Liver (tissue), 9 donors: Measurements from ENCODE around the gene RALB. TPM values are rescaled to one million over a fixed set of nuclear protein-coding genes. Genes with fewer than 3 reads are reported as not detected.

Experiments
- DNase-seq: peaks from one replicate; pipeline ENCODE4 v3.0.0-alpha.2; 2017; ENCODE audit warnings: low spot score
- H3K27ac ChIP-seq, 2 donors: one replicate each; pipeline ENCODE4 v1.7.0; 2013; ENCODE audit warnings: inconsistent platforms in 2 of 2, low read length in 2 of 2, control low read depth in 1 of 2, low read depth in 1 of 2, mild to moderate bottlenecking in 1 of 2
- H3K27me3 ChIP-seq, 4 donors: one replicate each; pipeline versions ENCODE4 v1.6.1 to v1.7.0; 2013; ENCODE audit warnings: low read length in 3 of 4, inconsistent platforms in 1 of 4, mild to moderate bottlenecking in 1 of 4, moderate library complexity in 1 of 4; ENCODE audit not compliant: control insufficient read depth in 4 of 4, insufficient read depth in 4 of 4
- H3K36me3 ChIP-seq, 4 donors: one replicate each; pipeline versions ENCODE4 v1.6.1 to v1.7.0; 2013; ENCODE audit warnings: low read length in 3 of 4, mild to moderate bottlenecking in 3 of 4, low read depth in 1 of 4, moderate library complexity in 1 of 4; ENCODE audit not compliant: control insufficient read depth in 4 of 4, insufficient read depth in 3 of 4
- H3K4me1 ChIP-seq, 4 donors: one replicate each; pipeline versions ENCODE4 v1.6.1 to v1.7.0; 2013; ENCODE audit warnings: low read length in 3 of 4, mild to moderate bottlenecking in 3 of 4, moderate library complexity in 1 of 4; ENCODE audit not compliant: control insufficient read depth in 4 of 4, insufficient read depth in 4 of 4
- H3K4me3 ChIP-seq, 3 donors: one replicate each; pipeline versions ENCODE4 v1.6.1 to v1.7.0; 2013; ENCODE audit warnings: low read length in 3 of 3, control low read depth in 1 of 3, low read depth in 1 of 3, mild to moderate bottlenecking in 1 of 3
- H3K9ac ChIP-seq, 2 donors: one replicate each; pipeline ENCODE4 v1.7.0; 2013; ENCODE audit warnings: low read length in 2 of 2, mild to moderate bottlenecking in 2 of 2, moderate library complexity in 2 of 2, control low read depth in 1 of 2, low read depth in 1 of 2
- H3K9me3 ChIP-seq, 4 donors: one replicate each; pipeline versions ENCODE4 v1.6.1 to v1.7.0; 2013; ENCODE audit warnings: low read length in 3 of 4; ENCODE audit not compliant: control insufficient read depth in 4 of 4
- FOXA1 ChIP-seq: IDR thresholded peaks from 2 replicates; pipeline ENCODE4 v1.6.1; 2016; ENCODE audit warnings: antibody characterized with exemption
- FOXA2 ChIP-seq: IDR thresholded peaks from 2 replicates; pipeline ENCODE4 v1.6.1; 2016; ENCODE audit warnings: antibody characterized with exemption
- HNF4A ChIP-seq, 2 donors: conservative IDR thresholded peaks; 2 replicates each; pipeline ENCODE4 v1.6.1; 2016; ENCODE audit warnings: antibody characterized with exemption in 2 of 2, mild to moderate bottlenecking in 2 of 2
- HNF4G ChIP-seq: IDR thresholded peaks from 2 replicates; pipeline ENCODE4 v1.6.1; 2016; ENCODE audit warnings: antibody characterized with exemption
- JUND ChIP-seq, 2 donors: IDR thresholded peaks; 2 replicates each; pipeline ENCODE4 v1.6.1; 2016; ENCODE audit warnings: antibody characterized with exemption in 2 of 2
- NR2F2 ChIP-seq: IDR thresholded peaks from 2 replicates; pipeline ENCODE4 v1.6.1; 2016; ENCODE audit warnings: antibody characterized with exemption
- RAD21 ChIP-seq, 2 donors: IDR thresholded peaks; 2 replicates each; pipeline ENCODE4 v1.6.1; 2016; ENCODE audit warnings: antibody characterized with exemption in 2 of 2, mild to moderate bottlenecking in 2 of 2
- RXRA ChIP-seq, 2 donors: IDR thresholded peaks; 2 replicates each; pipeline ENCODE4 v1.6.1; 2017 to 2018; ENCODE audit warnings: antibody characterized with exemption in 2 of 2, mild to moderate bottlenecking in 1 of 2
- SP1 ChIP-seq: IDR thresholded peaks from 2 replicates; pipeline ENCODE4 v1.6.1; 2018; ENCODE audit warnings: antibody characterized with exemption, mild to moderate bottlenecking
- TAF1 ChIP-seq: conservative IDR thresholded peaks from 2 replicates; pipeline ENCODE4 v1.6.1; 2016; ENCODE audit warnings: antibody characterized with exemption, mild to moderate bottlenecking
- YY1 ChIP-seq: IDR thresholded peaks from 2 replicates; pipeline ENCODE4 v1.6.1; 2016; ENCODE audit warnings: antibody characterized with exemption, mild to moderate bottlenecking
- WGBS: extraction: QIAGEN DNeasy Blood & Tissue Kit; methylation state at CpG from one replicate; pipeline ENCODE4 v1.1.7; 2013; 5-methylcytosine and 5-hydroxymethylcytosine counted together
- polyA plus RNA-seq, 2 donors: library from polyadenylated mRNA; stranded (reverse) in 1 of 2; unstranded in 1 of 2; fragments of 200-250 nt in 1 of 2; fragments of >200 nt in 1 of 2; fragmentation: Nextera tagmentation in 1 of 2; extraction: Ambion mirVana in 1 of 2; gene quantifications; one replicate each; pipeline versions ENCODE4 v1.2.1 to v1.2.3, GENCODE V29; 2013 to 2015
- total RNA-seq, 2 donors: library from RNA; depleted of rRNA; stranded (reverse); fragments of >200 nt; gene quantifications; one replicate each; pipeline ENCODE4 v1.2.3, GENCODE V29; 2014
- TF ChIP-seq, protein P1 (sequence below): IDR thresholded peaks from 2 replicates; pipeline ENCODE4 v1.6.1; 2016; ENCODE audit warnings: antibody characterized with exemption
- TF ChIP-seq, protein P2 (sequence below): IDR thresholded peaks from 2 replicates; pipeline ENCODE4 v1.6.1; 2016; ENCODE audit warnings: antibody characterized with exemption, mild to moderate bottlenecking
- TF ChIP-seq, protein P3 (sequence below): IDR thresholded peaks from 2 replicates; pipeline ENCODE4 v1.6.1; 2016; ENCODE audit warnings: antibody characterized with exemption
- donor health status: healthy.
- donor health status: healthy.
- donor health status: healthy.
- donor health status: healthy.
- donor health status: healthy.

The RALB gene
- total and polyA plus RNA-seq, 4 donors, result 11.1 to 26.4 (median 20.1) TPM

- no peak overlapping the region for H3K27ac ChIP-seq
- DNase-seq, result no peak
- H3K27me3 ChIP-seq, result no peaks in the 10 kb centered on the region
- no peak overlapping the region for H3K4me3 ChIP-seq
- H3K9me3 ChIP-seq, result no peaks in the 10 kb centered on the region
- 87% methylated on average over 7 of the region's 7 CpGs for WGBS
- TF ChIP-seq RAD21 (IDR thresholded peaks at IDR 0.05) (no peak), SP1 (no peak), YY1 (no peak), JUND (IDR thresholded peaks at IDR 0.05) (no peak), HNF4G (no peak), RXRA (IDR thresholded peaks at IDR 0.05) (no peak), HNF4A (conservative IDR thresholded peaks at IDR 0.05) (no peak), TAF1 (no peak)
- TF ChIP-seq, protein P1, sequence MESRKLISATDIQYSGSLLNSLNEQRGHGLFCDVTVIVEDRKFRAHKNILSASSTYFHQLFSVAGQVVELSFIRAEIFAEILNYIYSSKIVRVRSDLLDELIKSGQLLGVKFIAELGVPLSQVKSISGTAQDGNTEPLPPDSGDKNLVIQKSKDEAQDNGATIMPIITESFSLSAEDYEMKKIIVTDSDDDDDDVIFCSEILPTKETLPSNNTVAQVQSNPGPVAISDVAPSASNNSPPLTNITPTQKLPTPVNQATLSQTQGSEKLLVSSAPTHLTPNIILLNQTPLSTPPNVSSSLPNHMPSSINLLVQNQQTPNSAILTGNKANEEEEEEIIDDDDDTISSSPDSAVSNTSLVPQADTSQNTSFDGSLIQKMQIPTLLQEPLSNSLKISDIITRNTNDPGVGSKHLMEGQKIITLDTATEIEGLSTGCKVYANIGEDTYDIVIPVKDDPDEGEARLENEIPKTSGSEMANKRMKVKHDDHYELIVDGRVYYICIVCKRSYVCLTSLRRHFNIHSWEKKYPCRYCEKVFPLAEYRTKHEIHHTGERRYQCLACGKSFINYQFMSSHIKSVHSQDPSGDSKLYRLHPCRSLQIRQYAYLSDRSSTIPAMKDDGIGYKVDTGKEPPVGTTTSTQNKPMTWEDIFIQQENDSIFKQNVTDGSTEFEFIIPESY, result no peak
- TF ChIP-seq, protein P2, sequence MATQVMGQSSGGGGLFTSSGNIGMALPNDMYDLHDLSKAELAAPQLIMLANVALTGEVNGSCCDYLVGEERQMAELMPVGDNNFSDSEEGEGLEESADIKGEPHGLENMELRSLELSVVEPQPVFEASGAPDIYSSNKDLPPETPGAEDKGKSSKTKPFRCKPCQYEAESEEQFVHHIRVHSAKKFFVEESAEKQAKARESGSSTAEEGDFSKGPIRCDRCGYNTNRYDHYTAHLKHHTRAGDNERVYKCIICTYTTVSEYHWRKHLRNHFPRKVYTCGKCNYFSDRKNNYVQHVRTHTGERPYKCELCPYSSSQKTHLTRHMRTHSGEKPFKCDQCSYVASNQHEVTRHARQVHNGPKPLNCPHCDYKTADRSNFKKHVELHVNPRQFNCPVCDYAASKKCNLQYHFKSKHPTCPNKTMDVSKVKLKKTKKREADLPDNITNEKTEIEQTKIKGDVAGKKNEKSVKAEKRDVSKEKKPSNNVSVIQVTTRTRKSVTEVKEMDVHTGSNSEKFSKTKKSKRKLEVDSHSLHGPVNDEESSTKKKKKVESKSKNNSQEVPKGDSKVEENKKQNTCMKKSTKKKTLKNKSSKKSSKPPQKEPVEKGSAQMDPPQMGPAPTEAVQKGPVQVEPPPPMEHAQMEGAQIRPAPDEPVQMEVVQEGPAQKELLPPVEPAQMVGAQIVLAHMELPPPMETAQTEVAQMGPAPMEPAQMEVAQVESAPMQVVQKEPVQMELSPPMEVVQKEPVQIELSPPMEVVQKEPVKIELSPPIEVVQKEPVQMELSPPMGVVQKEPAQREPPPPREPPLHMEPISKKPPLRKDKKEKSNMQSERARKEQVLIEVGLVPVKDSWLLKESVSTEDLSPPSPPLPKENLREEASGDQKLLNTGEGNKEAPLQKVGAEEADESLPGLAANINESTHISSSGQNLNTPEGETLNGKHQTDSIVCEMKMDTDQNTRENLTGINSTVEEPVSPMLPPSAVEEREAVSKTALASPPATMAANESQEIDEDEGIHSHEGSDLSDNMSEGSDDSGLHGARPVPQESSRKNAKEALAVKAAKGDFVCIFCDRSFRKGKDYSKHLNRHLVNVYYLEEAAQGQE, result no peak
- TF ChIP-seq, protein P3, sequence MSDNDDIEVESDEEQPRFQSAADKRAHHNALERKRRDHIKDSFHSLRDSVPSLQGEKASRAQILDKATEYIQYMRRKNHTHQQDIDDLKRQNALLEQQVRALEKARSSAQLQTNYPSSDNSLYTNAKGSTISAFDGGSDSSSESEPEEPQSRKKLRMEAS, result no peak
- H3K9ac ChIP-seq, result no peak overlapping the region
- H3K4me1 ChIP-seq, result peaks cover 0 to 1% (median under 1%) of the 10 kb centered on the region in 4 donors
- H3K36me3 ChIP-seq, result peaks cover 0 to 2% (median 0%) of the 10 kb centered on the region in 4 donors
Observed at GRCh38 chr2:120307482-120307881, 54.8 kb downstream of the RALB start.

GRCh38 chr2:120308038-120308910 is 55.6 kb downstream of the RALB start:
- Histone ChIP-seq H3K4me1 (peaks cover 0 to 8% (median 5%) of the 10 kb centered on the region in 4 donors), H3K27ac (no peak overlapping the region), H3K4me3 (no peak overlapping the region), H3K36me3 (no peaks in the 10 kb centered on the region), H3K9ac (no peak overlapping the region), H3K27me3 (no peaks in the 10 kb centered on the region), H3K9me3 (no peaks in the 10 kb centered on the region)
- 93% methylated on average over 16 of the region's 16 CpGs for WGBS
- TF ChIP-seq NR2F2 (no peak), HNF4G (no peak), FOXA2 (no peak), RXRA (IDR thresholded peaks at IDR 0.05) (no peak), TAF1 (no peak), RAD21 (IDR thresholded peaks at IDR 0.05) (no peak), FOXA1 (no peak), SP1 (no peak)
- TF ChIP-seq, protein P1, result no peak
- DNase-seq, result no peak
